Measurements from ENCODE around the gene ALDH8A1.

- TF ChIP-seq EZH2 (IDR thresholded peaks at IDR 0.05; ENCODE audit: low read depth, low read length, severe bottlenecking) (no peak), POLR2AphosphoS5 (IDR thresholded peaks at IDR 0.05; ENCODE audit: low read depth, low read length) (no peak), BCL11A (IDR thresholded peaks at IDR 0.05; ENCODE audit: low read depth in 2 of 2, low read length in 2 of 2) (no peak), BRCA1 (IDR thresholded peaks at IDR 0.05; ENCODE audit: low read depth, low read length) (no peak), POLR2A (IDR thresholded peaks at IDR 0.05; ENCODE audit: control extremely low read depth in 1 of 2, low read depth in 2 of 2, low read length in 2 of 2) (no peak), EGR1 (IDR thresholded peaks at IDR 0.05; ENCODE audit: borderline replicate concordance, low read depth, low read length) (no peak), FOSL1 (IDR thresholded peaks at IDR 0.05; ENCODE audit: insufficient read depth, low read depth, low read length) (no peak), GABPA (IDR thresholded peaks at IDR 0.05; ENCODE audit: borderline replicate concordance, insufficient read depth, low read length) (no peak), USF2 (IDR thresholded peaks at IDR 0.05; ENCODE audit: low read length) (no peak), CBX5 (IDR thresholded peaks at IDR 0.05; ENCODE audit: low read depth, low read length) (no peak), ATF2 (IDR thresholded peaks at IDR 0.05; ENCODE audit: low read length) (no peak)
- TF ChIP-seq, protein P1, sequence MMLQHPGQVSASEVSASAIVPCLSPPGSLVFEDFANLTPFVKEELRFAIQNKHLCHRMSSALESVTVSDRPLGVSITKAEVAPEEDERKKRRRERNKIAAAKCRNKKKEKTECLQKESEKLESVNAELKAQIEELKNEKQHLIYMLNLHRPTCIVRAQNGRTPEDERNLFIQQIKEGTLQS (IDR thresholded peaks at IDR 0.05; ENCODE audit: insufficient read depth, low read depth, low read length) = no peak
- TF ChIP-seq, protein P2, sequence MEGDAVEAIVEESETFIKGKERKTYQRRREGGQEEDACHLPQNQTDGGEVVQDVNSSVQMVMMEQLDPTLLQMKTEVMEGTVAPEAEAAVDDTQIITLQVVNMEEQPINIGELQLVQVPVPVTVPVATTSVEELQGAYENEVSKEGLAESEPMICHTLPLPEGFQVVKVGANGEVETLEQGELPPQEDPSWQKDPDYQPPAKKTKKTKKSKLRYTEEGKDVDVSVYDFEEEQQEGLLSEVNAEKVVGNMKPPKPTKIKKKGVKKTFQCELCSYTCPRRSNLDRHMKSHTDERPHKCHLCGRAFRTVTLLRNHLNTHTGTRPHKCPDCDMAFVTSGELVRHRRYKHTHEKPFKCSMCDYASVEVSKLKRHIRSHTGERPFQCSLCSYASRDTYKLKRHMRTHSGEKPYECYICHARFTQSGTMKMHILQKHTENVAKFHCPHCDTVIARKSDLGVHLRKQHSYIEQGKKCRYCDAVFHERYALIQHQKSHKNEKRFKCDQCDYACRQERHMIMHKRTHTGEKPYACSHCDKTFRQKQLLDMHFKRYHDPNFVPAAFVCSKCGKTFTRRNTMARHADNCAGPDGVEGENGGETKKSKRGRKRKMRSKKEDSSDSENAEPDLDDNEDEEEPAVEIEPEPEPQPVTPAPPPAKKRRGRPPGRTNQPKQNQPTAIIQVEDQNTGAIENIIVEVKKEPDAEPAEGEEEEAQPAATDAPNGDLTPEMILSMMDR (IDR thresholded peaks at IDR 0.05; ENCODE audit: control extremely low read depth in 1 of 3, insufficient read depth in 1 of 3, low read depth in 1 of 3, low read length in 3 of 3) = no peak
Observed at GRCh38 chr6:134903448-134903847, 46.5 kb downstream of the ALDH8A1 start.
